ENCODE results near the gene CST6.

Gene CST6, protein sequence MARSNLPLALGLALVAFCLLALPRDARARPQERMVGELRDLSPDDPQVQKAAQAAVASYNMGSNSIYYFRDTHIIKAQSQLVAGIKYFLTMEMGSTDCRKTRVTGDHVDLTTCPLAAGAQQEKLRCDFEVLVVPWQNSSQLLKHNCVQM

DNA sequence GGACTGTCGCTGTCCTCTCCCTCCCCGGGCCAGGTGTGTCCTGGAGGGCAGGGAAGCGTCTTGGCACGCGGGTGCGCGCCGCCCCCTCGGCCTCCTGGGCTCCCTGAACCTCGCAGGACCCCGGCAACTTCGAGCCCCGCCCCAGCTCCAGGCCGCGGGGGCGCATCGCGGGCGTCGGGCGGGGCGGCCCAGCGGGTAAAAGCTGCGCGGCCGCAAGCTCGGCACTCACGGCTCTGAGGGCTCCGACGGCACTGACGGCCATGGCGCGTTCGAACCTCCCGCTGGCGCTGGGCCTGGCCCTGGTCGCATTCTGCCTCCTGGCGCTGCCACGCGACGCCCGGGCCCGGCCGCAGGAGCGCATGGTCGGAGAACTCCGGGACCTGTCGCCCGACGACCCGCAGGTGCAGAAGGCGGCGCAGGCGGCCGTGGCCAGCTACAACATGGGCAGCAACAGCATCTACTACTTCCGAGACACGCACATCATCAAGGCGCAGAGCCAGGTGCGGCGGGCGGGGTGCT, at the start of gene CST6:
TSS of gene CST6 (plus strand) at position 224 of the 519 bp plus-strand sequence. CDS start at position 261, 37 bp downstream.
- no peak for DNase-seq

DNA sequence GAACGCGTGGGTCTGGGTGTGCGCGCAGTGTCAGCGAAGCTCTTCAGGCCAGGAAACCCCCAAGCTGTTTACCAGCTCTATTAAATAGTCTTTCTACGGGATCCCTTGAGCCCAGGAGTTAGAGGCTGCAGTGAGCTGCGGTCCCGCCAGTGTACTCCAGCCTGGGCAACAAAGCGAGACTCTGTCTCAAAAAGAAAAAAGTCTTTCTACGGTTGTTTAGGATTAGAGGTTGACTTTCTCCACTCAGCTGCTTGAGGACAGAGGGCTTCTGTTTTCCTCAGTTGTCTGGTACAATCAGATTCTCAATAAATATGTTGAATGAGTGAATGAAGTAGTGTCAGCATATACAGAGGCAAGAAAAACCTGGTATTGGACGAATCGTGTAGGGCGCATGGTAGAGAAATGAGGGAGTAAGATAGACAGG, 49.7 kb upstream of the CST6 start:
- DNase-seq, result no peak

DNA sequence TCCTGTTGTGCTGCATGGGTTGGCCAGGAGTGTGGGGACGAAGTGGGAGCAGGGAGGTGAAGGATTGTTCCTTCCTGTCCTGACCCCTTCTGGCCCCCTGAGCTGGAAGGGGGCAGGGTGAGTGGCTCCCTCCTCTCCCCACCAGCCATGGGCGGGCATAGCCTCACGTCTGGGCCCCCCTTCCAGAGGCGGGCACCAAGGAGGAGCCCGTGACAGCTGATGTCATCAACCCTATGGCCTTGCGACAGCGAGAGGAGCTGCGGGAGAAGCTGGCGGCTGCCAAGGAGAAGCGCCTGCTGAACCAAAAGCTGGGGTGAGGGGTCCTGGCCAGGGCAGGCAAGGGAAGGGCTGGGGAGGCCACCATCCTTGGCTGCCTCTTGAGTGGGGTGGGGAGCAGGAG, 46.9 kb upstream of the CST6 start:
- no peak for DNase-seq

DNA sequence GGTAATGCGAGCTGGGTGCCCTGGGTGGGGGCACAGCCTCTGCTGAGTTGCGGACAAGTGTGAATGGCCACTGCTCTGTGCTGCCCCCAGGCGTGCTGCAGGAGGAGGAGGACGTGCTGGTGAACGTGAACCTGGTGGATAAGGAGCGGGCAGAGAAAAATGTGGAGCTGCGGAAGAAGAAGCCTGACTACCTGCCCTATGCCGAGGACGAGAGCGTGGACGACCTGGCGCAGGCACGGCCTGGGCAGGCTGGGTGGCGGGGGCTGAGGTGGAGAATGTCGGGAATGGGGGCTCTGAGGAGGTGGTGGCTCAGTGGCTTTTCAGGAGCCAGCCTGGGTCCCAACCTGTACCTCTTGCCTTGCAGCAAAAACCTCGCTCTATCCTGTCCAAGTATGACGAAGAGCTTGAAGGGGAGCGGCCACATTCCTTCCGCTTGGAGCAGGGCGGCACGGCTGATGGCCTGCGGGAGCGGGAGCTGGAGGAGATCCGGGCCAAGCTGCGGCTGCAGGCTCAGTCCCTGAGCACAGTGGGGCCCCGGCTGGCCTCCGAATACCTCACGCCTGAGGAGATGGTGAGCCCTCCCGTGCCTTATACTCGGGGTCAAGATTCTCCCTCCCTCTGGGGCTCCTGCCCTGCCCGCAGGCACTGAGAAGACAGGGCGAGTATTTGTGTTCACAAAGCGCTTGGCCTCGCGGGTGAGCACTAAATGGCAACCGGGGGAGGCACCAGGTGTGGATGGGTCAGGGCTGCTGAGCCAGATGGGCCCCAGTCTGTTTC, 45.6 kb upstream of the CST6 start:
- DNase-seq, result peak; percentile 2

DNA sequence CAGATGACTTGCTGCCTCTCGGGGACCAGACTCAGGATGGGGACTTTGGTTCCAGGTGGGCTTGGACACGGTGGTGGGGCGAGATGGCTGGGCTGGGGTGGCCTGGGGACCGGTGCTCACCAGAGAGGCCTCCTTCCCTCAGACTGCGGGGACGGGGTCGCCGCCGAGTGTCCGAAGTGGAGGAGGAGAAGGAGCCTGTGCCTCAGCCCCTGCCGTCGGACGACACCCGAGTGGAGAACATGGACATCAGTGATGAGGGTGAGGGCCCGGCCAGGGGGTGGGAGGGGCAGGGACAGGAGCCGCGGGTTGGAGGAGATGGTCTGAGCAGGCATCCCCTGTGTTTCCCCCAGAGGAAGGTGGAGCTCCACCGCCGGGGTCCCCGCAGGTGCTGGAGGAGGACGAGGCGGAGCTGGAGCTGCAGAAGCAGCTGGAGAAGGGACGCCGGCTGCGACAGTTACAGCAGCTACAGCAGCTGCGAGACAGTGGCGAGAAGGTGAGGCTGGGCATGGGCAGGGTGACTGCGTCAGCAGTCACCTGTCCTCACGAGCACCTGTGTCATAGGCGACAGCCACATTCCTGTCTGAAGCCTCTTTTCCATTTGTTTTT, 44.4 kb upstream of the CST6 start:
- no peak for DNase-seq

DNA sequence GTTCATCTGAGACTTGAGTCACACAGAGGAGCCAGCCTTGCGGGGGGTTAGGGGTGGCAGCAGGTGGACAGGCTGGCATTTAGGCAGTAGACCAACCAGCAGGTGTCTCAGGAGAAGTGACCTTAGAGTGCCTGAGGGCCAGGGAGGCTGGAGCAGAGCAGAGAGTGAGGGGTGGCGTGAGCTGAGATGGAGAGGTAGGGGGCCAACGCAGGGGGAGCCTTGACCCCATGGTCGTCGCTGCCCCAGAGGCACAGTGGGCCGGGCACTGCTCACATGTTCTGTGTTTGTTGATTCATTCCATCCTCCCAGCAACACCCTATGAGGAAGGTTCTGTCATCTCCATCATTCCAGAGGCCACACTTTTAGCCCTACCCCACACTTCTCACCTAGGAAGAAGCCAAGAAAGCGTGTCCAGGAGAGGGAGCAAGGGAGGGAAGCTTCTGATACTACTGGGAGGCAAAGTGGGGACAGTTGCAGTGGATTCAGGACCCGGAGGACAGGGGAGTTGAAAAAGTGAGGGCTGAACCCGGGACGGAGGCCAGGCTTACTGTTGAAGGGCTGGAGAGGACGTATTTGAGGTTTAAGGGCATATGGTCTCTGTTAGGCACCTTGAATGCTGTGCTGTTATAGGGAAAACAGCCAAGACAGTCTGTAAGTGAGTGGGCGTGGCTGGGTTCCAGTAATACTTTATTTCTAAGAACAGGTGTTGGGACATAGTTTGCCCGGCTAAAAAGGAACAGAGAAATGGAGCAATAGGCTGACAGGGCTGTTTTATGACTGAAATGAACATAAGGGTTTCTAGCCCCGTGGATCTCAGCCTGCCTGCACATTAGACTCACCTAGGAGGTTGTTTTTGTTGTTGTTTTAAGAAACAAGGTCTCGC, 43.0 kb upstream of the CST6 start:
- no peak for DNase-seq

DNA sequence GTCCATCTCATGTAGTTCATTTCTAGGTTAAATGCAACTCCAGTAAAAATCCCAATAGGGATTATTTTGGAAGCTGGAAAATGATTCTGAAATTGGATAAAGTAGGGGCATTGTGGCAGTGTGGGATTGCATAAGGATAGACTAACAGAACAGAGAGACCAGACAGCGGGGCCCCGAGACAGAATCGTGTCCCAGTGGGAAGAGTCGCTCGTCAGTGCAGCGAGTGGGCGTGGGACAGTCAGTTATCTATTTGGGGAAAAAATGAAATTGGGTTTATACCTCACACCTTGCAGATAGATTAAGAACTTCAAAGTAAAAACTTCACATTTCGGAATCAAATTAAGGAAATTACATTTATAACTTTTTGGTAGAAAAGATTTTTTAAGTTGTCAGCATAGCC, 39.7 kb upstream of the CST6 start:
- no peak for DNase-seq

DNA sequence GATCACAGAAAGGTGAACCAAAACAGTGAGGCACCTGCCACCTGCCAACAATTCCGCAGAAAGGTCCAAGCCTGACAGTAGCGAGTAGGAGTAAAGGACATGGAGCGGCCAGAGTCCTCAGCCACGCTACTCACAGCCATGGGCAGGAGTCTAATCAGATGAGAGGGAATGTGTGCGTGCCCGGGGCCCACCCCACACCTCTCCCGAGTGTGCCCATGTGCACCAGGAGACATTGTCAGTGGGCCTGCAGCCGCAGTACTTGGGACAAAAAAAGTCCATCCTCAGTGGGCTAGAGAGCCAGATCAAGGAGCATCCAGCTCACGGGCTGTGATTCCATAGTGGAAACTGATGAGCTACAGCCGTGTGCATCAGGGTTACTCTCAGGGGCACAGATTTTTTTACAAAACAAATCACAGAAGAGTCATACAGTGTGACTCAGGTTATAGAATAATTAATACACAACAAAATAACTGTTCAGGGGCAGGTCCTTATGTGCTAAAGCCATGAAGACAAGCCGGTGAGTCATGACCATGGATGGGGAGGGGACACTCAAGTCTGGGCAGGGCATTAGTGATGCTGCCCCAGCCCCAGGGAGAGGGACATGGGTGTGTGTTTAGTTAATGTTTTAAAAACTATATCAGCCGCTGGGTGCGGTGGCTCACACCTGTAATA, 38.2 kb upstream of the CST6 start:
- DNase-seq, result no peak

DNA sequence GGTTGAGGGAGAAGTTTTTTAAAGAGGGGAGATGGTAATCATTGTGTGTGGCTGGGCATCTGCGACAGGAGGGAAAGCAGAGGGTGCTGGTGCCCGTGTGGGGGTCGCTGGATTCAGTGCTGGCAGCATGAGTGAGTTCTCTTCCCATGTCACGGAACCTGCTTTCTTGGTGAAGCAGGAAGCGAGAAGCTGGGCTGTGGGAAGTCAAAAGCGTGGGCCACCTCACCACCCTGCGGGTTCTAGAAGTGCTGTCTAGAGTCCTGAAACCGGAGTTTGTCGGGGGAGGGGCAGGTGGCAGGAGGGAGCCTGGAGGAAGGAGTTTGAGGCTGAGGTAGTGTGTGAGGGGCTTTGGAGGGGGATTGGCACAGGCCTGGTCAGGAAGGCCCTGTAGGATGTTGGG, 36.0 kb upstream of the CST6 start:
- no peak for DNase-seq

DNA sequence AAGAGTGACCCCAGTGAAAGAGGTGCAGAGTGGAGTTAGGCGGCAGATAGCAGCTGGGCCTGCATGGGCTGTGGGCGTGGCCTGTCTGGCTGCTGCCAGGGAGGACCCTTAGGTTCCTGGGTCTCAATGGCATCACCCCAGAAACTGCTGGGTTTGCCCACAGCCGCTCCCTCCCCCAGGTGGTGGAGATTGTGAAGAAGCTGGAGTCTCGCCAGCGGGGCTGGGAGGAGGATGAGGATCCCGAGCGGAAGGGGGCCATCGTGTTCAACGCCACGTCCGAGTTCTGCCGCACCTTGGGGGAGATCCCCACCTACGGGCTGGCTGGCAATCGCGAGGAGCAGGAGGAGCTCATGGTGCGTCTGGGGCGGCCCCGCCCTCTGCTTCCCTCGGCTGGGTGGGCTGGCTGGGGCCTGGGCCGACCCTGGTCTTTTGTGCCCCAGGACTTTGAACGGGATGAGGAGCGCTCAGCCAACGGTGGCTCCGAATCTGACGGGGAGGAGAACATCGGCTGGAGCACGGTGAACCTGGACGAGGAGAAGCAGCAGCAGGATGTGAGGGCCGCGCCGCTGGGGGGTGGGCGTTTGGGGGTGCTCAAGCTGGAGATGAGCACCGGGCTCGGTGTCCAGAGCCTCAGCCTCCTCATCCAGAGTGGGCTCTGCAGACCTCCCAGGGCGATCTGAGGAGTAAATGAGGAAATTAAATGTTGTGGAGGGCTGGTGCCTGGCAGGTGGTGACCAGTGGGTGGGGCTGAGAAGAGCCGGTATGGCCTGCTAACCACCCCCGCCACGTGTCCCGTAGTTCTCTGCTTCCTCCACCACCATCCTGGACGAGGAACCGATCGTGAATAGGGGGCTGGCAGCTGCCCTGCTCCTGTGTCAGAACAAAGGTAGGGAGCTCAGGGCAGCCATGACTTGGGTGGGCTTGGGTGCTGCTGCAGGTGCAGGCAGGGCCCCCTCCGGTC, 35.3 kb upstream of the CST6 start:
- no peak for DNase-seq

DNA sequence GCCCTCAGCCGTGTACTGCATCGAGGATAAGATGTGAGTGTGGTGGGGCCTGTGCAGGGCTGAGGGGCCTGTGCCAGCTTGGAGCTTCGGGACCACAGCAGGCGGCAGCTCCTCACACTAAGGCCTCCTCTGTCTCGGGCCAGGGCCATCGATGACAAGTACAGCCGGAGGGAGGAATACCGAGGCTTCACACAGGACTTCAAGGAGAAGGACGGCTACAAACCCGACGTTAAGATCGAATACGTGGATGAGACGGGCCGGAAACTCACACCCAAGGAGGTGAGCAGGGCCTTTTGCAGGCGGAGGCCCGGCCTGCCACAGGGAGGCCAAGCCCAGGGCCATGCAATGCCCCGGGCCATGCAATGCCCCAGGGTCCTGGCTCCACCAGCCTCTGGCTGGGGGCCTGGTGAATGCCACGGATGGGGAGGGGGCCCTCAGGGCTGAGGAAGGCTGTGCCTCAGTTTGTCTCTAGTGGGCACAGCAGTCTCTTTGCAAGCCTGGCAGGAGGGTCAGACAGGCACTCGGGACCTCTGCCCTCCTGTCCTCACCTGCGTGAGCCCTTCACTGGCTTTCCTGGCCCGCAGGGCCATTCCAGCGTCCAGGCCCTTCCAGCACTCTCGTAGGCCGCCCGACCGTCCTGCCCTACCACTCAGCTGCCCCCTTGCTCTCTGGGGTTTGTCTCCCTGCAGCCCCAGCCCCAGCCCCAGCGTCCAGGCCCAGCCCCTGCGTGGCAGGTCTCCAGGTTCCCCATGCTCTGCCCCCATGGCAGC, 34.0 kb upstream of the CST6 start:
- no peak for DNase-seq

DNA sequence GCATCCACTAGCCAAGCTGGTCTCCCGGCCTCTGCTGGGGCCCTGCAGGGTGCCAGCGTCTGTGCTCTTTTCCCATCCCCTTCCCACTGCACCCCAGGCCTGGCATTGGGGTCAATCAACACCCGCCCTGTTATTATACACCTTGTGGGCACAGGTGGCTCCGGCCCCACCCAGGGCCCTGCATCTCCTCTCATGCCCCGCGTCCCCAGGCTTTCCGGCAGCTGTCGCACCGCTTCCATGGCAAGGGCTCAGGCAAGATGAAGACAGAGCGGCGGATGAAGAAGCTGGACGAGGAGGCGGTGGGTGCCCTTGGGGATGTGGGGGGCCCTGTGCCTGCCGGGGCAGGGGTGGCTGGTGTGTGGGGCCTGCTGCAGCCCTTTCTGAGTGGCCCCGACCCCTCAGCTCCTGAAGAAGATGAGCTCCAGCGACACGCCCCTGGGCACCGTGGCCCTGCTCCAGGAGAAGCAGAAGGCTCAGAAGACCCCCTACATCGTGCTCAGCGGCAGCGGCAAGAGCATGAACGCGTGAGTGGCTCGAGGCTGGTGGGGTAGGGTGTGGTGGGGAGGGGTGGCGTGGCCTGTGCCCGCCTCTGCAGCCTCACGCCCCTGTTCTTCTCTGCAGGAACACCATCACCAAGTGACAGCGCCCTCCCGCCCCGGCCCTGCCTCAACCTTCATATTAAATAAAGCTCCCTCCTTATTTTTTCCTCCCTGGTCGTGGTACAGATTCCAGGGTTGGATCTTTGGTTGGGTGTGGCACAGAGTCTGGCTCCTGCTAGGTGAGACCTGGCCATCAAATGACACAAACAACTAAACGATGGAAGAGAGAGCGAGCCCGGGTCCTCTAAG, 33.2 kb upstream of the CST6 start:
- no peak for DNase-seq

DNA sequence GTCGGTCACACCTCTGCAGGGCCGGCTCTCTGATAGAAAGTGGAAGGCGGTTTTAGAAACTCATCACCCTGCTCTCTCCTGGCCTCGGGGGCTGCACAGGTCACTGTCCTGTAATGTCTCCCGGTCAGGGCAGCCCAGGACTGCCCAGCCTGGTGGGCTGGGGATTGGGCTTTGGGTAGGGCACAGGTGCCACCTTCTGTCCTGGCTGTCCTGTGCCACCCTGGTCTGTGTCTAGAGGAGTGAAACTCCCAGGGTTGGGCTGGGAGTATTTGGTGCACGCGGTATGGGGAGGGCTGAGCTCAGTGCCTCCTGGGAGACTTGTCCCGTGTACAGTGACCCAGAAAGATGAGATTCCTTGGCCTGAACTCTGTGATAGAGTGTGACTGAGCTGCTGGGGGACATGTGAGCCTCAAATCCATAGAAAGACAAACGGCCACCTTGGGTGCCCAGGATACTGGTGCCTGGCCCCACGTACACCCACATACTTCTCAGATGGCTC, 32.5 kb upstream of the CST6 start:
- DNase-seq, result no peak

DNA sequence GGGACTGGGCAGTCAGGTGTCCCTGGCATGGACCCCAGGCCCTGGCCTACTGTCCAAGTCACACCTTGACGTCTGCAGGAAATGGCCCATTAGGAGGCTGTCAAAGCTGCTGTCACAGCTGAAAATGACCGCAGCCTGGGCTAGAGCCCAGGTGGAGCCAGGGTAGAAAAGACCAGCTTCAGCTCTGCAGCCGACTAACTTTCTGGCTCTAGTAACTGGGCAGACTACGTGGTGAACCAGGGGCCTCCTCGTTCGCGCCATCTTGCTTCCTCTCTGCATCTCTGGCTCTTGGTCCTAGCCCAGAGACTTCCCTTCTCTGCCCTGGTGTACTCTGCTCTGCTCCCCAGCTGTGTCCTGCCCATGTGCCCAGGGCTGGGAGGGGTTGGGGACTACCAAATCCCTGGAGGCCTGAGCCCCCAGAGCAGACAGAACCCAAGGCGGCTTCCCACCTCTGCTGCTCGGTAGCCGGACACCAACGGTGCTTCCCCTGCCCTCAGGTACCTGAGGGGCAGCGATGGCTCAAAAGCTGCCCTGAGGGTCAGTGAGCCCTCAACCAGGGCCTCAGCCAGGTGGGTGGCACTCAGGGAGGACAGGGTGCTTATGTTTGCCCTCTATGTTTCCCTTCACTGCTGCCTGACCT, 30.6 kb upstream of the CST6 start:
- DNase-seq, result no peak

DNA sequence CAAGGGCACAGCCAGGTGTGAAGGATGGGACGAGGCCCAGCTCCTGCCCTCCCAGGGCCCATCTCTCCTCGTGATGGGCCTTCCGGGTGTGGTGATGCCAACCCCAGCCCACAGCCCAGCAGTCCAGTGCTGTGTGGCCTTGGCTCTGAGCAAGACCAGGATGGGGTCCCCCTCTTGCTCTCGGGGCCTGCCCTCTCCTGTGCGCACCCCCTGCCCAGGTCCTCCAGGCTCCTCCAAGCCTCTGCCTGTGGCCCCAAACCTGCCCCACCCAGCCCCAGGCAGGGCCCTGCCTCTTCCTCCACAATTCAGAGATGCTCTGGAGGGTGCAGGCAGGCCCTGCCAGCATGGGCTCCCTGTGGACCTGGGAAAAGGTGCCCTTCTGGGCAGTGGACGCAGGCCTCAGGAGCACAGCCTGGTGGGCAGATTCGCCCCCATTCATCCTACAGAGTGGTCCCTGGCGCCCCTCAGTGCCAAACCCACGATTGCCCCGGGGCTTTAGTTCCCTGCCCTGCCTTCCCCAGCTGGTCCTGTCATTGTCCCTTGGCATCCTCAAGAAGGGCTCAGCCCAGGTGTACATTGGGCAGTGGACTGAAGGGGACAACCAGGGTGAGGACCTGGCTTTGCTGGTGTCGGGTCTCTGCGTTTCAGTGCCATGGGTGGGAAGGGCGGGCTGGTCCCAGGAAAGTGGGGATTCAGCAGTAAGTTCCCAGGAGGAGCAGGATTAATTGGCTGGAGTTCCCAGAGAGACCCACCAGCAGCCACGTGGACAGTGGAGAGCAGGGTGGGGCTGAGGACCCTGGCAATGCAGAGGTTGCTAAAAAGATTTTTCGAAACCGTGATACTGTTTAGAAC, 29.6 kb upstream of the CST6 start:
- DNase-seq, result no peak

DNA sequence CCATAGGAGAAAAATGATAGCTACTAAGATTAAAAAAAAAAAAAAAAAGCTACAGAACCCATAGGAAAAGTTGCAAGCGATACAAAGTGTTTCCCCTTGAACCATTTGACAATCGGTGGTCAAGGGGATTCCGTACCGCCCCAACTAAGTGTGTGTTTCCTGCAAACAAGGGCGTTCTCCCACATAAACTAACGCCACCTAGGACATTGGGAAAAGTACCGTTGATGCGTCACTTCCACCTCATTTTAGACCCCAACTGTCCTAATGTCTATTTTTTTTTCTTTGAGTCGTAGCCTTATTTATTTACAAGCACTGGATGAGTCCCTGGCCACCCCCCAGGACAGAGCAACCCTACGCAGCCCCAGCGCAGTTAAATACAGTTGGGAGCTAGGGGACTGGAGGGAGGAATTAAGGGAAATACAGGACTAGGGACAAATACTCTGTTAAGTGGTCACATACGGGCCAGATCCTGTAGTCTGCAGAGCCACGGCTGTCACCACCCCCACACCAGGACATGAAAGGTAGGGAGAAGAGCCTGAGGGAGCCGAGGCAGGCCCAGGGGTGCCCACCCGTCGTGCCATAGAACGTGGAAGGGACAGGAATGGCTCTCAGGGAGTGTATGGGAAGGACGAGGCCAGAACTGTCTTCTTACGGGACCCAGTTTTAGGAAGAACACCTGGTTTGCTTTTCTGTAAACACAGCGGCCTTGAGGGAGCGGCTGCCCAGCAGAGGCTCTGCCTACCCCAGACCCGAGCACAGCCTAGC, 28.8 kb upstream of the CST6 start:
- no peak for DNase-seq

DNA sequence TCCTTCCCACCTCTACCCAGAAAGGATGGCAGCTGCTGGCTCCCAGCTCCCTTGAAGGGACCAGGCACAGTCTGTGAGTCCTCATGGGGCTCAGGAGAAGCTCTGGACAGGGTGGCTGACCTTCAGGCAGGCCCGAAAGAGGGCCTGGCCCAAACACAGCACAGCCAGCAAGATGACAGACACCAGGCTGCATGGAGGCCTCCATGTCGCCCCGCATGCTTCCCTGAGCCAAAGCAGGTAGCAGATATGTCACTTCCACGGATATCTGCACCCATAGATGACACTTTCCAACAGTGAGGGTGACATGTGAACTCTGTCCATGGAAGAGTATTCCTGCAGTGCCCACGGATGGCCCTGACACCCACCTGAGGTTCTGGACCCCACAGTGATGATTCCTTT, 28.2 kb upstream of the CST6 start:
- no peak for DNase-seq

Data from DMS 273 treated with DMSO at 0.1 percent for 48 hours (cell line).